GM23248 (cell line): ENCODE results near the gene MYLK2.

ENCODE experiments used
- EZH2 ChIP-seq: fragments of 200-600 bp; sonication (generic); IDR thresholded peaks from 2 replicates; pipeline ENCODE4 v1.6.1; 2018; ENCODE audit warnings: antibody characterized with exemption, mild to moderate bottlenecking; ENCODE audit not compliant: insufficient read depth, poor library complexity, severe bottlenecking
- EZH2phosphoT487 ChIP-seq: fragments of 200-600 bp; sonication (generic); IDR thresholded peaks from 2 replicates; pipeline ENCODE4 v1.6.1; 2018; ENCODE audit warnings: antibody characterized with exemption, moderate library complexity, mild to moderate bottlenecking, low read depth; ENCODE audit not compliant: insufficient read depth

DNA sequence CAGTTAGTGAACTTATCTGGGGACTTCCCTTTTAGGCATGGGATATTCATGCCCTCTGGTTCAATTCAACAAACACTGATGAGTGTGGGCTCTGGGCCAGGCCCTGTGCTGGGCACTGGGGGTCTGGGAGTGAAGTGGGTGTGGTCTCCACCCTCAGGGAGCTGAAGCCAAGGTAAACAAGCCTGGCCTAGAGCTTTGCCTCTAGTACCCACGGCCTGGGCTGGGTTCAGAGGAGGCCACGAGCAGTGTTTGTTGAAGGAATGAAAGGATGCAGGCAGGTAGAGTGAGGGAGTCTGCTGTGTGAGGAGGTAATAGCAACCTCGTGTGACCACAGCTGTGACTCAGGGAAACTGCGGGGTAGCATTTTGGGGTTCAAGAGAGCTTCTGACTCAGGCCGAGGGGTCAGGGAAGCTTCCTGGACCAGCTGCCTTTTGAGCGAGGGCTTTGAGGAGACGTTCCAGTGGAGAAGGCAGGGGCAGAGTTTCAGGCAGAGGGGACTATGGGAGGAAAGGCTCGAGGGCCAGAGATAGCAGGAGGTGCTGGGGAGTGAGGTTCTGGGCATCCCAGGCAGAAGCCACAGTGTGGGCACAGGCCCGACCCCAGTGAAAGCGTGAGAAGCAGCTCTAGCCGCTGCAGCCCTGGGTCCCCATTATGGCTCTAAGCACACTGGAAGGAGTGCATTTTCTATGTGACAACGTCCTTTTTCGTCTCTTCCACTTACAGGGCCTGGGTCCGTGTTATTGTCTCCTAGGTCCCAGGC lies 5.6 kb downstream of the MYLK2 start:
- TF ChIP-seq EZH2 = no peak
- TF ChIP-seq EZH2phosphoT487 = no peak
